Tibial artery (tissue), 4 donors: ENCODE measurements around the gene ARV1.

Experiments
- DNase-seq, 2 donors: peaks; one replicate each; pipeline ENCODE4 v3.0.0-alpha.2; 2019
- H3K27ac ChIP-seq, 2 donors: fragments of 200-600 bp; sonication (generic) in 1 of 2; 1 replicate in 1 of 2; 2 replicates in 1 of 2; pipeline ENCODE4 v1.5.1; 2018 to 2019; ENCODE audit warnings: mild to moderate bottlenecking in 1 of 2
- H3K27me3 ChIP-seq, 2 donors: fragments of 200-600 bp; sonication (generic) in 1 of 2; one replicate each; pipeline versions ENCODE4 v1.5.1 to v1.6.0; 2016 to 2019
- H3K36me3 ChIP-seq, 3 donors: fragments of 200-600 bp; sonication (generic) in 2 of 3; one replicate each; pipeline ENCODE4 v1.5.1; 2016 to 2019; ENCODE audit warnings: mild to moderate bottlenecking in 2 of 3
- H3K4me1 ChIP-seq, 4 donors: fragments of 200-600 bp; sonication (generic) in 2 of 4; 1 replicate in 3 of 4; 2 replicates in 1 of 4; pipeline ENCODE4 v1.5.1; 2016 to 2019
- H3K4me3 ChIP-seq, 2 donors: fragments of 200-600 bp; sonication (generic) in 1 of 2; 1 replicate in 1 of 2; 2 replicates in 1 of 2; pipeline ENCODE4 v1.5.1; 2018 to 2019; ENCODE audit warnings: mild to moderate bottlenecking in 2 of 2
- H3K9me3 ChIP-seq, 3 donors: fragments of 200-600 bp; sonication (generic) in 1 of 3; one replicate each; pipeline ENCODE4 v1.5.1; 2016 to 2019
- CTCF ChIP-seq, 2 experiments: fragments of 200-600 bp in 1 of 2; fragments of 450-650 bp in 1 of 2; IDR thresholded peaks; one replicate each; pipeline ENCODE4 v1.5.1; 2017 to 2019; ENCODE audit warnings: antibody characterized with exemption in 2 of 2, mild to moderate bottlenecking in 1 of 2, moderate library complexity in 1 of 2
- intact Hi-C: fragments of 100-400 bp; cut with DNase I; formaldehyde crosslinking; loops from one replicate; pipeline ENCODE4 v1.15.0; 2023; ENCODE audit warnings: low total_unique reads

The ARV1 gene

DNA sequence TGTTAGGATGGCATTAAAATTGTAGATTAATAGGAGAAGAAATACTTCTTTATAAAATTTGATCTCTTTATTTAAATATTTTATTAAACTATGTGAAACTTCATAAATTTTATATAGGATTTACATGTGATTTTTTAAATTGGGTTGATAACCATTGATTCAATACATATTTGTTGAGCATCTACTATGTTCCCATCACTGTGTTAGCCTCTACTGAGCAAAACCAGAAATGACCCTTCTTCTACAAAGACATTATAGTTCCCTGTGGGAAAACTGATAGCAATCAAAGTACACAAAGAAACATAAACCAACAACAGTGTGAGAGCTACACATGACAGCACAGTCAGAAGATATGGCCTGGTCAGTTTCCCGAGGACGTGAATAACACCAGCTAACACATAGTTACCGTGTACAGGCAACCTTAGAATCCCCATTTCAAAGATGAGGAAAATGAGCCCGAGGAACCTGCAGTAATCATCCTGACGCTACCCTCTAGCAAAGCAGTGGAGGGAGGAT, 12.5 kb upstream of the ARV1 start:
- intact Hi-C loops = no loop called here
- no peak for TF ChIP-seq CTCF (IDR thresholded peaks at IDR 0.05)
- Histone ChIP-seq H3K4me3 (no peak overlapping the region), H3K27ac (no peak overlapping the region), H3K27me3 (no peaks in the 10 kb centered on the region), H3K36me3 (peaks cover 0 to 6% (median 0%) of the 10 kb centered on the region in 3 donors), H3K9me3 (no peaks in the 10 kb centered on the region), H3K4me1 (no peaks in the 10 kb centered on the region)
- DNase-seq = no peak

DNA sequence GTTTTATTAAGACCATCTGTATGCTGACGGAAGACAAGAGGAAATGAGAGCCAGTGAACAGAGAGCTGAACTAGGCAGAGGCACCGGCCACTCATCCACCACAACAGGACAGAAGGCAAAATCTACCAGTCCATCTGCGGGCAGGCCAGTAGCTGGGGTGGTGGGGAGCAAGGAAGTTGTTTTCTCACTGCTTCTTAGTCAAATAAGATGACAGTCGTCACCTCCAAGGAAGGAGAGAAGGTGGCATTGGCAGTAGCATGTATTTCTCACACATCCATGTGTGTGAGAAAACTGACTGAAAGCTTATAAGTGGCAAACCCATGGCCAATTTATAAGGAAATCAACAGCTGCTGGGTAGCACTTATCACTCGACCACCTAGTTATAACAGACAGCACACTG, 8.5 kb upstream of the ARV1 start:
- intact Hi-C loops = loop anchor here (10.0 kb wide), 1 partner anchor 106 kb away; the partner anchor contains the start of gene C1orf198

GRCh38 chr1:230971771-230972170, 7.1 kb upstream of the ARV1 start:
- H3K36me3 ChIP-seq = peaks cover 0 to 16% (median 0%) of the 10 kb centered on the region in 3 donors
- H3K4me3 ChIP-seq = no peak overlapping the region
- intact Hi-C loops = loop anchor here (10.0 kb wide), 1 partner anchor 107 kb away; the partner anchor contains the start of gene C1orf198
- DNase-seq = no peak
- H3K27ac ChIP-seq = no peak overlapping the region
- H3K27me3 ChIP-seq = no peaks in the 10 kb centered on the region
- TF ChIP-seq CTCF (IDR thresholded peaks at IDR 0.05) = no peak
- H3K4me1 ChIP-seq = peaks cover 0 to 2% (median under 1%) of the 10 kb centered on the region in 4 donors
- H3K9me3 ChIP-seq = no peaks in the 10 kb centered on the region

More for the DNA sequence above, 8.5 kb upstream of the ARV1 start:
- Histone ChIP-seq H3K36me3 (peaks cover 0 to 6% (median 0%) of the 10 kb centered on the region in 3 donors), H3K4me3 (no peak overlapping the region), H3K4me1 (no peaks in the 10 kb centered on the region), H3K27ac (no peak overlapping the region), H3K9me3 (no peaks in the 10 kb centered on the region), H3K27me3 (no peaks in the 10 kb centered on the region)
- DNase-seq = no peak
- no peak for TF ChIP-seq CTCF (IDR thresholded peaks at IDR 0.05)

GRCh38 chr1:230972855-230973271, 6.0 kb upstream of the ARV1 start:
- peaks cover 0 to 16% (median 0%) of the 10 kb centered on the region in 3 donors for H3K36me3 ChIP-seq
- no peaks in the 10 kb centered on the region for H3K27me3 ChIP-seq
- H3K9me3 ChIP-seq = no peaks in the 10 kb centered on the region
- TF ChIP-seq CTCF (IDR thresholded peaks at IDR 0.05) = no peak
- no peak overlapping the region for H3K4me3 ChIP-seq
- no peak for DNase-seq
- peaks cover 0 to 13% (median 7%) of the 10 kb centered on the region in 4 donors for H3K4me1 ChIP-seq
- no peak overlapping the region for H3K27ac ChIP-seq
- intact Hi-C loops = loop anchor here (10.0 kb wide), 1 partner anchor 108 kb away; the partner anchor contains the start of gene C1orf198

DNA sequence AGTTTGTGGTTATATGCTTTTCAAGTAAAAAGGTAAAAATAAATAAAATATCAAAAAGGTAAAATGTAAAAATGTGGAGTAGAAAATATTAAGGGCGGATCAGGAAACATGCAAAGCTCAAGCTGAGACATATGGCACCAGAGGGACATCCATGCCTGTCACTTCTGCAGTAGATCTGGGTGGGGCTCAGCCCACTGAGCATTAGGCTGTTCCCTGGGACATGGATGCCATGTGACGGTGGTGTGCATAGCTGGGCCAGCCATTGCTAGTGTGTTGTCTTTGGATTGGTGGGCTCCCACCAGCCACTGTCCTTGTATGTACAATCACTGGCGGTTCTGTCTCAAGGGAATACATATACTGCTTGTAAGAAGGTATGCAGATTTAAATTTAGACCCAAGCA, 3.3 kb upstream of the ARV1 start:
- Histone ChIP-seq H3K27me3 (no peaks in the 10 kb centered on the region), H3K27ac (no peak overlapping the region), H3K36me3 (peaks cover 0 to 10% (median 0%) of the 10 kb centered on the region in 3 donors), H3K4me1 (peaks cover 5 to 26% (median 15%) of the 10 kb centered on the region in 4 donors), H3K4me3 (no peak overlapping the region), H3K9me3 (no peaks in the 10 kb centered on the region)
- intact Hi-C loops = loop anchor here (5.0 to 10.0 kb wide), 3 partner anchors 48 to 178 kb away; partner anchors contain the start of gene C1orf198
- DNase-seq = no peak
- TF ChIP-seq CTCF (IDR thresholded peaks at IDR 0.05) = no peak
